Uterus (tissue), 4 donors: Measurements from ENCODE around the gene INPP5A. TPM values are rescaled to one million over a fixed set of nuclear protein-coding genes. Genes with fewer than 3 reads are reported as not detected.

Experiments
- DNase-seq, 2 donors: peaks; one replicate each; pipeline ENCODE4 v3.0.0-alpha.2; 2019 to 2020
- H3K27ac ChIP-seq, 2 donors: fragments of 200-600 bp; sonication (generic); 1 replicate in 1 of 2; 2 replicates in 1 of 2; pipeline ENCODE4 v1.5.1; 2016 to 2018
- H3K27me3 ChIP-seq, 2 donors: fragments of 200-600 bp; sonication (generic); one replicate each; pipeline ENCODE4 v1.5.1; 2018 to 2019; ENCODE audit warnings: control low read depth in 1 of 2
- H3K36me3 ChIP-seq, 2 donors: fragments of 200-600 bp; sonication (generic); one replicate each; pipeline ENCODE4 v1.5.1; 2019; ENCODE audit warnings: control low read depth in 1 of 2
- H3K4me1 ChIP-seq, 2 donors: fragments of 200-600 bp; sonication (generic); one replicate each; pipeline ENCODE4 v1.5.1; 2018 to 2019; ENCODE audit warnings: control low read depth in 1 of 2
- H3K4me3 ChIP-seq, 2 donors: fragments of 200-600 bp; sonication (generic); 1 replicate in 1 of 2; 2 replicates in 1 of 2; pipeline ENCODE4 v1.5.1; 2018 to 2019; ENCODE audit warnings: mild to moderate bottlenecking in 1 of 2
- H3K9me3 ChIP-seq, 2 donors: fragments of 200-600 bp; sonication (generic); one replicate each; pipeline ENCODE4 v1.5.1; 2019; ENCODE audit warnings: control low read depth in 1 of 2
- POLR2A ChIP-seq, 2 donors: fragments of 450-650 bp; IDR thresholded peaks; one replicate each; pipeline ENCODE4 v1.6.1; 2016; ENCODE audit warnings: antibody characterized with exemption in 2 of 2, mild to moderate bottlenecking in 1 of 2, moderate library complexity in 1 of 2
- intact Hi-C: fragments of 100-400 bp; cut with DNase I; formaldehyde crosslinking; loops from one replicate; pipeline ENCODE4 v1.15.1; 2023; ENCODE audit warnings: low total_unique reads
- total RNA-seq, 4 donors: library from RNA; depleted of rRNA in 3 of 4; stranded (reverse); fragments of >200 nt in 3 of 4; gene quantifications; one replicate each; pipeline versions ENCODE4 v1.1.0 to v1.2.4, GENCODE V29; 2014 to 2023
- TF ChIP-seq, protein P1 (sequence below), 4 experiments: fragments of 200-600 bp in 2 of 4; fragments of 450-650 bp in 2 of 4; sonication (generic) in 2 of 4; IDR thresholded peaks; one replicate each; pipeline ENCODE4 v1.5.1; 2016 to 2019; ENCODE audit warnings: antibody characterized with exemption in 4 of 4, mild to moderate bottlenecking in 2 of 4, moderate library complexity in 1 of 4
- donor health status: DM: yes; HTN: yes; CAD: no.

The INPP5A gene
- total RNA-seq, 4 donors from 2014 or later: 22.5 to 160 (median 93.2) TPM

DNA sequence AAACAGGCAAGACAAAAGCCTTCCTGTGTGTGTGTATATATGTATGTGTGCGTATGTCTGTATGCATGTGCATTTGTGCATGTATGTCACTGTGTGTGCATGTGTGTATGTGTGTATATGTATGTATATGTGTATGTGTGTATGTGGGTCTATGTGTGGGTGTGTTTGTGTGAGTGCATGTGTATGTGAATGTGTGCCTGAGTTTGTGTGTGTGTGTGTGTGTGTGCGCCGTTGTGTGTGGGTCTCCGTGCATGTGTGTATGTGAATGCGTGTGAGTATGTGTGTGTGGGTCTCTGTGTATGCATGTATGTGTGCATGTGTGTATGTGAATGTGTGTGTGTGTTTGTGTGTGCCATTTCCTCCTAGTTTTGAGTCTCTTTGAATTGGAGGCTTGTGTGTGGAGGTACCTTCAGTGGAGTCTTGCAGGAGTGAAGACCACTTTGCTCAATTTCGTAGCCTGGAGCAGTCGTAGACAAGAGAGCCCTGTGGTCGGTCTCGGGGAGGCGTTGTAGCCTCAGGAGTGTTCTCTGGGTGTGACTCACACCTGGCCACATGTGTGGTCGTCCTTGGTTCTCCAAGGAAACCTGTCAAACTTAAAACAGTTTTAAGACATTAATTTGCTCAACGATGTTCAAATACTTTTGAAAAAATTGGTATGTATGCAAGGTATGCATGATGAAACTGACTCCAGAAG, 28.1 kb downstream of the INPP5A start:
- no peaks in the 10 kb centered on the region for H3K27me3 ChIP-seq
- intact Hi-C loops: no loop called here
- no peak for TF ChIP-seq POLR2A (IDR thresholded peaks at IDR 0.05)
- TF ChIP-seq, protein P1, sequence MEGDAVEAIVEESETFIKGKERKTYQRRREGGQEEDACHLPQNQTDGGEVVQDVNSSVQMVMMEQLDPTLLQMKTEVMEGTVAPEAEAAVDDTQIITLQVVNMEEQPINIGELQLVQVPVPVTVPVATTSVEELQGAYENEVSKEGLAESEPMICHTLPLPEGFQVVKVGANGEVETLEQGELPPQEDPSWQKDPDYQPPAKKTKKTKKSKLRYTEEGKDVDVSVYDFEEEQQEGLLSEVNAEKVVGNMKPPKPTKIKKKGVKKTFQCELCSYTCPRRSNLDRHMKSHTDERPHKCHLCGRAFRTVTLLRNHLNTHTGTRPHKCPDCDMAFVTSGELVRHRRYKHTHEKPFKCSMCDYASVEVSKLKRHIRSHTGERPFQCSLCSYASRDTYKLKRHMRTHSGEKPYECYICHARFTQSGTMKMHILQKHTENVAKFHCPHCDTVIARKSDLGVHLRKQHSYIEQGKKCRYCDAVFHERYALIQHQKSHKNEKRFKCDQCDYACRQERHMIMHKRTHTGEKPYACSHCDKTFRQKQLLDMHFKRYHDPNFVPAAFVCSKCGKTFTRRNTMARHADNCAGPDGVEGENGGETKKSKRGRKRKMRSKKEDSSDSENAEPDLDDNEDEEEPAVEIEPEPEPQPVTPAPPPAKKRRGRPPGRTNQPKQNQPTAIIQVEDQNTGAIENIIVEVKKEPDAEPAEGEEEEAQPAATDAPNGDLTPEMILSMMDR (IDR thresholded peaks at IDR 0.05): no peak
- H3K9me3 ChIP-seq: no peaks in the 10 kb centered on the region
- H3K36me3 ChIP-seq: no peaks in the 10 kb centered on the region
- no peak overlapping the region for H3K27ac ChIP-seq
- H3K4me1 ChIP-seq: peaks cover 0 to 8% of the 10 kb centered on the region in 2 donors
- H3K4me3 ChIP-seq: no peak overlapping the region
- DNase-seq: no peak

DNA sequence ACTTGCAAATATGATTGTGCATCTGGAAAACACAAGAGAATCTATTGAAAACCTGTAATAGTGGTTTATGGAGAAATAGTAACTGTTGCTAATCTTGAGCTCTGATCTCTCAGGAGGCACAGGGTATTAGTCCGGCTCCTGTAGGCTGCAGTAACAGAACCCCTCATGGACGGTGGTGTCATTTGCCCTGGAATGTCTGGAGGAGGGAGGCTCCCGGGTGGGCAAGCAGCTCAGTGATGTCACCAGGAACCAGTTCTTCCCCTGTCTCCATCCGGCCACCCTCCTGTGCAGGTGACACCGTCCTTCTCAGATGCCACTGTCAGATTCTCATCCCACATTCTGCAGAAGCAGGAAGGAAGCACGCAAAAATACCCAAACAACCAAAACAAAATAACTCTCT, 29.3 kb downstream of the INPP5A start:
- intact Hi-C loops: no loop called here
- no peak for DNase-seq
- H3K9me3 ChIP-seq: no peaks in the 10 kb centered on the region
- H3K36me3 ChIP-seq: no peaks in the 10 kb centered on the region
- H3K4me3 ChIP-seq: no peak overlapping the region
- TF ChIP-seq POLR2A (IDR thresholded peaks at IDR 0.05): no peak
- TF ChIP-seq, protein P1 (IDR thresholded peaks at IDR 0.05): no peak
- no peak overlapping the region for H3K27ac ChIP-seq
- peaks cover 0 to 15% of the 10 kb centered on the region in 2 donors for H3K4me1 ChIP-seq
- no peaks in the 10 kb centered on the region for H3K27me3 ChIP-seq

DNA sequence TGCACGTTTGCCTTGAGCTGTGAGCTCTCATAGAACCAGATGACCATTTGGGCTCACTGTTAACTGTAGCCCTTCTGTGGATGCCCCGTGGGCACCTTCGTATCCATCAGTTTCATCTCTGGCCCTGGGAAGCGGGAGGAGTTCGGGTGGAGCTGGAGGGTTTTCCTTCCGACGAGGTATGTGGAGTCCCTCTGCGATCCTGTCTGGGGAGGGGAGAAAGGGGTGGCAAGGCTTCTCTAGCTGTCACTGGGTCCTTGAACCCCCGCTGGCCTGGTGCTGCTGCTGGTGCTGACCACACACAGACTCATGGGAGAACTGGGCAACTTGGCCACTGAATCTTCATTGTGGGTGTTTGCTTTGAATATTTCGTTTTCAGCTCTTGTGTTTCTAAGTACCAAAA, 32.7 kb downstream of the INPP5A start:
- H3K4me1 ChIP-seq: peaks cover 0 to 19% of the 10 kb centered on the region in 2 donors
- no peak overlapping the region for H3K4me3 ChIP-seq
- TF ChIP-seq, protein P1 (IDR thresholded peaks at IDR 0.05): no peak
- TF ChIP-seq POLR2A (IDR thresholded peaks at IDR 0.05): no peak
- no peaks in the 10 kb centered on the region for H3K36me3 ChIP-seq
- no peak for DNase-seq
- H3K9me3 ChIP-seq: no peaks in the 10 kb centered on the region
- intact Hi-C loops: loop anchor here (10.0 kb wide), 1 partner anchor 65 kb away; no protein-coding TSS in a partner anchor
- H3K27me3 ChIP-seq: no peaks in the 10 kb centered on the region
- no peak overlapping the region for H3K27ac ChIP-seq

DNA sequence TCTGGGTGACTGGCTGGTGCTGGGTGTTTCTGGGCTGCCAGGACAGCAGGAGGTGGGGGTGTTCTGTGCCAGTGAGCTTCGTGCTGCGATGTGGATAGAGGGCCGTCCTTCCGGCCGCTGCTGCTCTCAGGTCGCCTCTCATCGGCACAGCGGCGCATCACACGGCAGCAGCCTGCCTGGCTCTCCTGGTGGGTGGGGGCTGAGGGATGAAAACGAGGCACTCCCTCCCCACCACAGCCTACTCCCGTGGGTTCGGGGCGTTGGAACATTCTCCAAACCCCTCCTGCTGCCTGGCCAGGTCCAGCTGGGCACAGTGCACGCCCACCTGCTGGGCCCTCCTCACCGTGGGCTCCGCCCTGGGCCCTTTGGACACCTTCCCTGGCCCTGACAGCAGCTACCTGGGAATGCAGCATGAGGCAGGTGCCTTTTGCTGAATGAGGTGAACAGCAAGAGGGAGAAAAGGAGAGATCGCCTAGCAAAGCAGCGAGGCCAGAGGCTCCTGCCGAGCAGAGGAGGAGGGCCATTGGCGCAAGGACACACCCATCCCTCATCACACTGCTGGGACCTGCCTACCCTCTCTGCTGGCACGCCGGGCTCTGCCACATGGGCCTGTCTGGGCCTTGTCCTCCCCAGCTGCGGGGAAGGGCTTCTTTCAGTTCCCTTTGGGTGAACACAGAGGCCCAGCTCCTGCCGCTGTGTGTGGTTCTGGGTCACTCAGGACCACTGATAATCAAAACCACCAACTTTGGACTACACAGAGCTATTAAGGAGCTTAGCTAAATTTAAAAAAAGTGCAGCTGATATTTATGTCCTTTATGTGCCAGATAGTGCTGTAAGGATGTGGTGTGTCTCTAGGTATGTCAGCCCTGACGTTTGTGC, 33.4 kb downstream of the INPP5A start:
- TF ChIP-seq POLR2A (IDR thresholded peaks at IDR 0.05): no peak
- TF ChIP-seq, protein P1 (IDR thresholded peaks at IDR 0.05): no peak
- no peak for DNase-seq
- Histone ChIP-seq H3K27me3 (no peaks in the 10 kb centered on the region), H3K4me1 (peaks cover 0 to 23% of the 10 kb centered on the region in 2 donors), H3K36me3 (no peaks in the 10 kb centered on the region), H3K4me3 (no peak overlapping the region), H3K27ac (no peak overlapping the region), H3K9me3 (no peaks in the 10 kb centered on the region)
- intact Hi-C loops: loop anchor here (10.0 kb wide), 1 partner anchor 64 kb away; no protein-coding TSS in a partner anchor
